HS-5 (cell line): ENCODE data around the gene BIRC5.

Experiments
- DNase-seq: peaks from one replicate; pipeline ENCODE4 v3.0.0-alpha.2; 2012; ENCODE audit warnings: low read depth

The BIRC5 gene

GRCh38 chr17:78184351-78184750, 29.7 kb upstream of the BIRC5 start:
- no peak for DNase-seq

- DNase-seq = no peak
Measured at GRCh38 chr17:78184868-78185267, 29.2 kb upstream of the BIRC5 start.

GRCh38 chr17:78185981-78186691, 27.9 kb upstream of the BIRC5 start:
- no peak for DNase-seq

- DNase-seq = peak; percentile 88
Measured at GRCh38 chr17:78186692-78187595, 27.1 kb upstream of the BIRC5 start, which contains the start of the genes AFMID and TK1. AFMID (plus strand) TSS chr17:78187362; CDS start chr17:78187371, 9 bp downstream. TK1 (minus strand) TSS chr17:78187052; CDS start chr17:78186994, 58 bp downstream.

GRCh38 chr17:78196716-78197115, 17.3 kb upstream of the BIRC5 start:
- no peak for DNase-seq

- no peak for DNase-seq
Measured at GRCh38 chr17:78197147-78197832, 16.8 kb upstream of the BIRC5 start.

- DNase-seq = no peak
Measured at GRCh38 chr17:78200451-78200850, 13.6 kb upstream of the BIRC5 start.

GRCh38 chr17:78202666-78203065, 11.4 kb upstream of the BIRC5 start:
- no peak for DNase-seq

GRCh38 chr17:78204387-78205123, 9.5 kb upstream of the BIRC5 start:
- no peak for DNase-seq

GRCh38 chr17:78205124-78205775, 8.8 kb upstream of the BIRC5 start:
- DNase-seq = no peak

- no peak for DNase-seq
Measured at GRCh38 chr17:78206298-78206697, 7.8 kb upstream of the BIRC5 start.

GRCh38 chr17:78208486-78208885, 5.6 kb upstream of the BIRC5 start:
- no peak for DNase-seq

- no peak for DNase-seq
Measured at GRCh38 chr17:78210111-78210510, 3.9 kb upstream of the BIRC5 start.

GRCh38 chr17:78211032-78211431, 3.0 kb upstream of the BIRC5 start:
- DNase-seq = no peak

GRCh38 chr17:78214706-78215061, 631 bp downstream of the BIRC5 start:
- DNase-seq = no peak

- no peak for DNase-seq
Measured at GRCh38 chr17:78219396-78220150, 5.5 kb downstream of the BIRC5 start.

GRCh38 chr17:78223061-78223460, 9.0 kb downstream of the BIRC5 start:
- no peak for DNase-seq

GRCh38 chr17:78223765-78224164, 9.7 kb downstream of the BIRC5 start:
- no peak for DNase-seq

- DNase-seq = no peak
Measured at GRCh38 chr17:78224231-78225087, 10.4 kb downstream of the BIRC5 start.
